GM23338 (cell line): ENCODE measurements around the gene HOXB6.
A peak's percentile ranks its signal among the peaks of the same experiment; 100 is the strongest.

Experiments
- CREB1 ChIP-seq: fragments of 250-450 bp; sonication (Bioruptor Pico); IDR thresholded peaks from 2 replicates; pipeline ENCODE4 v1.5.0; 2020; ENCODE audit warnings: low read depth, mild to moderate bottlenecking, moderate library complexity
- CTCF ChIP-seq, 2 experiments: fragments of 200-600 bp in 1 of 2; sonication (generic) in 1 of 2; conservative IDR thresholded peaks; 2 replicates each; pipeline versions ENCODE4 v1.5.1 to v1.6.1; 2016 to 2017; ENCODE audit warnings: antibody characterized with exemption in 2 of 2, low read depth in 2 of 2, mild to moderate bottlenecking in 2 of 2, moderate library complexity in 1 of 2
- EZH2 ChIP-seq: fragments of 200-600 bp; sonication (generic); IDR thresholded peaks from one replicate; pipeline ENCODE4 v1.8.0; 2017; ENCODE audit warnings: antibody characterized with exemption, mild to moderate bottlenecking, low read depth; ENCODE audit not compliant: unreplicated experiment
- EZH2phosphoT487 ChIP-seq: fragments of 200-600 bp; sonication (generic); IDR thresholded peaks from one replicate; pipeline ENCODE4 v1.8.1; 2018; ENCODE audit warnings: antibody characterized with exemption; ENCODE audit not compliant: unreplicated experiment
- JUNB ChIP-seq: IDR thresholded peaks from one replicate; pipeline ENCODE4 v1.6.1; 2016; ENCODE audit warnings: antibody characterized with exemption; ENCODE audit not compliant: unreplicated experiment
- NANOG ChIP-seq: IDR thresholded peaks from 2 replicates; pipeline ENCODE4 v1.6.1; 2016; ENCODE audit warnings: antibody characterized with exemption, borderline replicate concordance
- POLR2AphosphoS5 ChIP-seq: IDR thresholded peaks from 2 replicates; pipeline ENCODE4 v1.6.1; 2016; ENCODE audit warnings: antibody characterized with exemption, low read depth
- REST ChIP-seq: IDR thresholded peaks from one replicate; pipeline ENCODE4 v1.6.1; 2018; ENCODE audit warnings: antibody characterized with exemption; ENCODE audit not compliant: unreplicated experiment
- STAT1 ChIP-seq: IDR thresholded peaks from one replicate; pipeline ENCODE4 v1.6.1; 2016; ENCODE audit warnings: antibody characterized with exemption; ENCODE audit not compliant: unreplicated experiment
- ZNF114 ChIP-seq: fragments of 250-450 bp; sonication (Bioruptor Pico); IDR thresholded peaks from 2 replicates; pipeline ENCODE4 v1.5.0; 2020; ENCODE audit warnings: mild to moderate bottlenecking, moderate library complexity
- ZNF331 ChIP-seq: fragments of 250-450 bp; sonication (Bioruptor Pico); IDR thresholded peaks from 2 replicates; pipeline ENCODE4 v1.5.0; 2020; ENCODE audit warnings: low read depth, mild to moderate bottlenecking, moderate library complexity

- TF ChIP-seq REST (no peak), CTCF (conservative IDR thresholded peaks at IDR 0.05; ENCODE audit: low read depth in 2 of 2) (no peak), POLR2AphosphoS5 (no peak), EZH2phosphoT487 (no peak), EZH2 (peak; percentile 90), JUNB (no peak), ZNF114 (CRISPR knock-in tag) (no peak), CREB1 (CRISPR knock-in tag) (no peak), ZNF331 (CRISPR knock-in tag) (no peak), NANOG (no peak), STAT1 (no peak)
These were observed 15.5 kb downstream of the HOXB6 start for GRCh38 chr17:48589060-48589830.
